HG02884 (cell line): Measurements from ENCODE around the gene RPS6KA2.

Experiments used
- ATAC-seq: cut with Tn5 transposase; IDR thresholded peaks from one replicate; pipeline ENCODE4 v1.9.1; 2021; ENCODE audit warnings: mild to moderate bottlenecking, moderate library complexity; ENCODE audit not compliant: unreplicated experiment

Gene RPS6KA2

GRCh38 chr6:166579237-166579850 is 47.7 kb downstream of the RPS6KA2 start:
- no peak for ATAC-seq

GRCh38 chr6:166578536-166579236 is 48.4 kb downstream of the RPS6KA2 start:
- ATAC-seq: no peak

GRCh38 chr6:166575205-166575604 is 51.8 kb downstream of the RPS6KA2 start:
- ATAC-seq: no peak

- ATAC-seq: no peak
Observed at GRCh38 chr6:166573511-166574216, 53.4 kb downstream of the RPS6KA2 start.

- no peak for ATAC-seq
Observed at GRCh38 chr6:166572370-166573261, 54.4 kb downstream of the RPS6KA2 start.

GRCh38 chr6:166570929-166571713 is 55.9 kb downstream of the RPS6KA2 start:
- ATAC-seq: no peak

GRCh38 chr6:166569206-166569605 is 57.8 kb downstream of the RPS6KA2 start:
- no peak for ATAC-seq

GRCh38 chr6:166567813-166568212 is 59.2 kb downstream of the RPS6KA2 start:
- ATAC-seq: no peak

- ATAC-seq: no peak
Observed at GRCh38 chr6:166567107-166567506, 59.9 kb downstream of the RPS6KA2 start.

GRCh38 chr6:166566026-166567011 is 60.7 kb downstream of the RPS6KA2 start:
- ATAC-seq: no peak

- no peak for ATAC-seq
Observed at GRCh38 chr6:166565084-166565967, 61.7 kb downstream of the RPS6KA2 start.

GRCh38 chr6:166563805-166564204 is 63.2 kb downstream of the RPS6KA2 start:
- no peak for ATAC-seq

- no peak for ATAC-seq
Observed at GRCh38 chr6:166563200-166563599, 63.9 kb downstream of the RPS6KA2 start.

GRCh38 chr6:166562726-166563125 is 64.3 kb downstream of the RPS6KA2 start:
- ATAC-seq: no peak

GRCh38 chr6:166561771-166562359 is 65.2 kb downstream of the RPS6KA2 start:
- no peak for ATAC-seq

GRCh38 chr6:166560222-166560621 is 66.8 kb downstream of the RPS6KA2 start:
- no peak for ATAC-seq

GRCh38 chr6:166559662-166560061 is 67.4 kb downstream of the RPS6KA2 start:
- no peak for ATAC-seq

- no peak for ATAC-seq
Observed at GRCh38 chr6:166559211-166559610, 67.8 kb downstream of the RPS6KA2 start.
